ENCODE measurements around the gene SPOCK2.
"Not testable (repeated sequence)": the region's sequence is repeated elsewhere in the genome, so short reads cannot be mapped to it uniquely, and the experiment has no call there.

The SPOCK2 gene

GRCh38 chr10:72056113-72056512 lies 32.2 kb downstream of the SPOCK2 start:
- no peak for DNase-seq (ENCODE audit: low spot score)

GRCh38 chr10:72053690-72054089 lies 34.7 kb downstream of the SPOCK2 start:
- no peak for DNase-seq (ENCODE audit: low spot score)

- DNase-seq (ENCODE audit: low spot score): no peak
Measured at GRCh38 chr10:72050873-72051272, 37.5 kb downstream of the SPOCK2 start.

GRCh38 chr10:72049969-72050781 lies 38.2 kb downstream of the SPOCK2 start:
- no peak for DNase-seq (ENCODE audit: low spot score)

DNA sequence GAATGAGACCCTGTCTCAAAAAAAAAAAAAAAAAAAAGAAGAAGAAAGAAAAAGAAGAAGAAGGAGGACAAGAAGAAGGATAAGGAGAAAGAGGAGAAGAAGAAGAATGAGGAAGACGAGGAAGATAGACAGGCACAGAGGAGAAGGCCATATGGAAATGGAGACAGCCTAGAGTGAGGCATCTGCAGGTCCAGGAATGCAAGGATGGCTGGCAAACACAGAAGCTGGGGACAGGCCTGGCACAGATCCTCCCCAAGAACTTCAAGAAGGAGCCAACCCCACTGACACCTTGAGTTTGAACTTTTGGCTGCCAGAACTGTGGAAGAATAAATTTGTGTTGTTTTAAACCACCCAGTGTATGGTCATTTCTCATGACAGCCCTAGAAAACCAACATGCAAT lies 38.9 kb downstream of the SPOCK2 start:
- no peak for DNase-seq (ENCODE audit: low spot score)

- peak; percentile 93 for DNase-seq (ENCODE audit: low spot score)
Measured at GRCh38 chr10:72048450-72049124, 39.8 kb downstream of the SPOCK2 start.

DNA sequence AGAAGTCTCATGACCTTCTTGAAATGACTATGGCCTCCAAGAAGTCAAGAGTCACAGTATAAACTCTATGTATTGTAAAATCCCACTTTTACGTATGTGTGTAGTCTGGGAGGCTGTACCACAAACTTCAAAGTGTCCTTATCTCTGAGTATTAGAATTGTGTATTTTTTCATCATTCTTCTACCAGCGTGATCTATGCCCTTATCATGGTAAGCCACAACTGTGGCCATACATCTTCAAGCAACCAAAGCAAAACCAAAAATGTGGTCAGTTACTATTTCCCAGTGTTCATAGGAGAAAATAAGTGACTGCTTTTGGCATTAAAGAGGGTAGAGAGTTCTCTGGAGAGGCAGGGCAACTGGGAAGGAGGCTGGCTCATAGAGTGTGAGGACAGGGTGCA lies 42.8 kb downstream of the SPOCK2 start:
- no peak for DNase-seq (ENCODE audit: low spot score)

DNA sequence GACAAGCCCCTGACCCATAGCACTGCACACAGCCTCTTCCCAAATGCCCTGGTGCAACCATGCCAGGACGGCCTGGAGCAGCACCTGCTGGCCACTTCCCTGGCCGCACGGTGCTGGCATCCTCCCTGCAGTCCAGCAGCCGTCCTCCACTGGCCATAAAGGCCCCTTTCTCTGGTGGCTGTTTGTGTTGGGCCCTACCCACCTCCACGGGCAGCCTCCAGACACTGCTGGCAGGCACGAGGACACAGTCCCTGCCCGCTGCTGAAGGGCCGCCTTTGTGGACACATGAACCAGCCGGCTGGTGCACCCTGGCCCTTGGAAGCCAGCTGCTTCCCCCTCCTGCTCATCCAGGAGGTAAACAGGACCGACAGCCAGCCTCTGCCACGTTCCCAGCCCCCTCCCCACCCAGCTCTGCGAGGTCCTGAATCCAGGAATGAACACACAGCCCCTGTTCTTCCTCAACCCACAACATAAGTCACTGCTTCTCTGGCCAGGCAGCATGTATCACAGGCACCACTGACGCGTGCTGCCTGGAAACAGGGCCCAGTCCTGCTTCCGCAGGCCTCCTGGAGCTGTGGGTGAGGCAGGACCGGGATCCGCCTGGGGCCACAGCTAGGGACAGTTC lies 43.8 kb downstream of the SPOCK2 start:
- no peak for DNase-seq (ENCODE audit: low spot score)

GRCh38 chr10:72043016-72043834 lies 45.1 kb downstream of the SPOCK2 start:
- no peak for DNase-seq (ENCODE audit: low spot score)

GRCh38 chr10:72041491-72041890 lies 46.9 kb downstream of the SPOCK2 start:
- no peak for DNase-seq (ENCODE audit: low spot score)

- DNase-seq (ENCODE audit: low spot score): no peak
Measured at GRCh38 chr10:72039377-72039776, 49.0 kb downstream of the SPOCK2 start.

GRCh38 chr10:72038458-72039001 lies 49.8 kb downstream of the SPOCK2 start:
- DNase-seq (ENCODE audit: low spot score): peak; percentile 83

DNA sequence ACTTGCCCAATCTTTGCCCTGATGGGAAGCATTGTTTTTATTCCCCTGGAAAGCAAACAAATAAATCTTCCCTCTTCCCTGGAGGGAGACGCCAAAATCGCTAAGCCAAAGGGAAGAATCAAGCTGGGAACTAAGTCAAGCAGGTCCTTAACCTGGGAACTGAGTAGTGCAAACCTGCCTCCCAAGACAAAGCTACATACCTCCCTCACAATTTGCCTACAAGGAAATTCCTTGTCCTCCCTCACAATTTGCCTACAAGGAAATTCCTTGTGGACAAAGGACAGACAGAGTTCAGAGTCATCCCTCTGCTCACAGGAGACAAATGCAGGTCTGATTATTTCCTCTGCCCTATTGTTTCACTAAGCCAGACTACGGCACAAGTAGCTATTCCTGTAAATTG lies 50.5 kb downstream of the SPOCK2 start:
- DNase-seq (ENCODE audit: low spot score): no peak

GRCh38 chr10:72037266-72037665 lies 51.1 kb downstream of the SPOCK2 start:
- no peak for DNase-seq (ENCODE audit: low spot score)

DNA sequence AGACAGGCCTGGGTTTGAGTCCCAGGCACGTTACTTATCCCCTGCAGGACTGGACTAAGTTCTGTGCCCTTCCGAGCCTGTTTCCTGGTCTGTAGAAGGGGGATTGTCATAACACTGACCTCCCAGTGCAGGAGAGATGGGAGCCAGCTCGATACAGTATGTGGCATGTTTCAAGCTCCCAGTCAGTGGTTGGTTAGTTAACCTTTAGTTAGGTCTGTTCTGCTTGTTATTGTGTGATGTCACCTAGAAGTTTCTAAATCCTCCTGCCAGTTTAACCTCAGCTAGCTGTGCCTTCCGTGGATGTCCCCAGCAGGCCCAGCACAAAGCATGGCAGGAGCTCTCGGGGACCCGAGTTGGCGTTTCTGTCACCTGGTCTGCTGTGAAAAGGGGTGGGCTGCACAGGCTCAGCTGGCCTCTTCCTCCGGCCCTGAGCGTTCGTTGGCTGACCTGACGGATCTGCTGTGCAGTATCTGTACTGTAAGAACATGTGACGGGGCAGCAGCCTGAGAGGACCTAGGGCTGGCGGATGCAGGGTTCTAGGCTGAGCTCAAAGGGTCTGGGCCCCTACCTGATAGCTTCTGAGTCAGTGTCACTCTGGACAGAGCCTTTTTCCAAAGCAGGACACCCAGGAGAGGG lies 53.0 kb downstream of the SPOCK2 start:
- DNase-seq (ENCODE audit: low spot score): no peak

DNA sequence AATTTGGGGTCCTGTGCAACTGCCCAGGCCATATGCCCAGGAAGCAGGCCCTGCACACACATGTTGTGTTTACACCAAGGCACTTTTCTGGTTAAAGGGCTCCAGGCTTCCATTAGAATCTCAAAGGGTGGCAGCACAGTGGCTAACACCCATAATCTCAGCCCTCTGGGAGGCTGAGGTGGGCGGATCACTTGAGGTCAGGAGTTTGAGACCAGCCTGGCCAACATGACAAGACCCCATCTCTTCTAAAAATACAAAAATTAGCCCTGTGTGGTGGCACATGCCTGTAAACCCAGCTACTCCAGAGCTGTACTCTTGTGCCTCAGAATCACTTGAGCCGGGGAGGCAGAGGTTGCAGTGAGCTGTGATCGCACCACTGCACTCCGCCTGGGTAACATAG lies 53.6 kb downstream of the SPOCK2 start:
- DNase-seq (ENCODE audit: low spot score): no peak

DNA sequence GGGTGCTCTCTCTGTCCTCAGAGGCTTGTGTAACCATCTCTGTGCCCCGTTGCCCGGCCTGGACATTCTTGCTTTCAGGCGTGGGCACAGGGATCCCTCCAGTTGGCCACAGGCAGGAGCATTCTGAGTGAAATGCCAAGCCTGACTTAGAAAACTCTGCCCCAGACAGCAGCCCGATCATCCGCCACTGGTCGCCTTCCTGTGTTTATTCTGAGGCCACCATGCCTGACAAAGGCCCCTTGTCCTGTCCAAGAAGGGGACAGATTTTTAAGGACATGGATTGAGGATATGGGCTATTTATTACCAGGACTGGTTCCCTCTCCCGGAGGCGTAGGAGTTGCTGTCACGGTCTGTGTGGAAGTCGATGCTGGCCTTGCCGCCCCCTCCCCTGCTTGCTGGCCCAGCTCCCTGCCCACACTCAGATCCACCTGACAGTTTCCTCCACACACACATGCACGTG lies 54.3 kb downstream of the SPOCK2 start:
- no peak for DNase-seq (ENCODE audit: low spot score)

DNA sequence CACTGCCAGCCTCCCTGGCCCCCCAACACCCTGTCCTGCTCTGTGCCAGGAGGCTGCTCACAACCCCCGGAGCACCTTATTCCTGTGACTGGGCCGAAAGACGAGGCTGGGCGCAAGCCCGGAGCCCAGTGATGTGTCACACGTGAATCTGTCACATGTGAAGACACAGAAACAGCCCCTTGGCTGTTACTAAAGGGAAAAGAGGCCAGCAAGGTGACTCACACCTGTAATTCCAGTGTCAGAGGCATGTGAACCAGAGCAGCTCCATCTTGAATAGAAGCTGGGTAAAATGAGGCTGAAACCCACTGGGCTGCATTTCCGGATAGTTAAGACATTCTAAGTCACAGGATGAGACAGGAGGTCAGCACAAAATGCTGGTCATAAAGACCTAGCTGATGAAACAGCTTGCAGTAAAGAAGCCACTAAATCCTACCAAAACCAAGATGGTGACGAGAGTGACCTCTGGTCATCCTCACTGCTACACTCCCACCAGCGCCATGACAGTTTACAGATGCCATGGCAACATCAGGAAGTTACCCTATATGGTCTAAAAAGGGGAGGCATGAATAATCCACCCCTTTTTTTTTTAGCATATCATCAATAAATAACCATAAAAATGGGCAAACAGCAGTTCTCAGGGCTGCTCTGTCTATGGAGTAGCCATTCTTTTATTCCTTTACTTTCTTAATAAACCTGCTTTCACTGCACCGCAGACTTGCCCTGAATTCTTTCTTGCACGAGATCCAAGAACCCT lies 55.8 kb downstream of the SPOCK2 start:
- DNase-seq (ENCODE audit: low spot score): not testable (repeated sequence)

- no peak for DNase-seq (ENCODE audit: low spot score)
Measured at GRCh38 chr10:72031706-72032105, 56.6 kb downstream of the SPOCK2 start.

DNA sequence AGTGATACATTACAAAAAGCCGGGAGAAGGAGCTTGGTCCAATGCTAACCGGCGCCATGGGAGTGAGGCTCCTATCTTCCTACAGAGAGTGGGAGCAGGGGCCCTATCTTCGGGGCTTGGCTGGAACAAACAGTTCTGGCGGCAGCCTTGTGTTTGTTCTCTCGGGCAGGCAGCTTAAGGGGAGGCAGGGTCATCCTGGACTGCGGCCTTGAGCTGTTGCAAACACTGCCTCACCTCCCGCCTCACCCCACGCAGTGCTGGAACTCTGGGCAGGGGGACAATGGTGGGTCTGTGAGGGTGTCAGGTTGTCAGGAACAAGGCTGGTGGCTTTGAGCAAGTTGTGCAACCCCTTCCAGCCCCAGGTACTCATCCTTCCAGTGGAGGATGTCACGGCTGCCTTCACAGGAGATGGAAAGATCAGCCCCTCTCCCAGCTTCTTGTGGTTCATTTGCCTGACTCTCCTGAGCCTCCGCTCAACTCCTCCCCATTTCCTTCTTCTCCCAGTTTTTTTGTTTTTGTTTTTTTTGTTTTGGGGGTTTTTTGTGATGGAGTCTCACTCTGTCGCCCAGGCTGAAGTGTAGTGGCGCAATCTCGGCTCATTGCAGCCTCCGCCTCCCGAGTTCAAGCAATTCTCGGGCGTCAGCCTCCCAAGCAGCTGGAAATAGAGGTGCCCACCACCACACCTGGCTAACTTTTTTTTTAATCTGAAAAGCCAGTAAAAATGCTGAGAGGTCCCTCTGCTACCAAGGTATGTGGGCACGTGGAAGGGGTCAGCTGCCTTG lies 57.4 kb downstream of the SPOCK2 start:
- DNase-seq (ENCODE audit: low spot score): no peak
